GM20000 (cell line): ENCODE data around the gene NAAA.

Experiments used
- DNase-seq: peaks from one replicate; pipeline ENCODE4 v3.0.0; 2012; ENCODE audit warnings: low spot score
- CTCF ChIP-seq: IDR thresholded peaks from 2 replicates; pipeline ENCODE4 v1.5.1; 2012; ENCODE audit warnings: mild to moderate bottlenecking, control low read depth; ENCODE audit errors: extremely low read depth, missing control alignments

NAAA gene

DNA sequence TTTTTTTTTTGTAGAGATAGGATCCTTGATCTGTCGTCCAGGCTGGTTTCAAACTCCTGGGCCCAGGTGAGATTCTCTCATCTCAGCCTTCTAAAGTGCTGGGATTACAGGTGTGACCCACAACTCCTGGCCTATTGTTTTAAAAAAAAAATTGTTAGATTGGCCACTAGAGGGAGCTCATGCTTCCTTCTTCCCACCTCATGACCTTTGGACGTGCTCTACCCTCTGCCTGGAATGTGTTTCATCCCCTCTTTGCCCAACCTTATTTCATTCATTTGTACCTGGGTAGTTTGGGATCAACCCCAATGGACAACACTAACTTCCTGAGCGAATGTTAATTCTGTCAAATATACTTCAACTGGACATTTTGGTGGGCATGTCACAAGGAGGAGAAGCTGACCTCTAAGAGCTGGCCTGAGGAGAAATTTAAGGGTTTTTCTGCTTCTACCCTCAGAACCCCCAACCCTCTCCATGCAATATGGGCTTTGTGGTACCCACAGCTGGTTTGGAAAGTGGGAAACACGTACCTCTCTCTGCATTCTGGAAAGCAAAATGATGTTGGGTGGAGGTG is 45.0 kb downstream of the NAAA start:
- peak; percentile 39 for TF ChIP-seq CTCF

GRCh38 chr4:75892508-75892907 is 48.3 kb downstream of the NAAA start:
- TF ChIP-seq CTCF, result no peak
- no peak for DNase-seq

More for the DNA sequence above, 45.0 kb downstream of the NAAA start:
- DNase-seq, result peak; percentile 64

- no peak for TF ChIP-seq CTCF
- no peak for DNase-seq
Observed at GRCh38 chr4:75891611-75892010, 49.2 kb downstream of the NAAA start.

DNA sequence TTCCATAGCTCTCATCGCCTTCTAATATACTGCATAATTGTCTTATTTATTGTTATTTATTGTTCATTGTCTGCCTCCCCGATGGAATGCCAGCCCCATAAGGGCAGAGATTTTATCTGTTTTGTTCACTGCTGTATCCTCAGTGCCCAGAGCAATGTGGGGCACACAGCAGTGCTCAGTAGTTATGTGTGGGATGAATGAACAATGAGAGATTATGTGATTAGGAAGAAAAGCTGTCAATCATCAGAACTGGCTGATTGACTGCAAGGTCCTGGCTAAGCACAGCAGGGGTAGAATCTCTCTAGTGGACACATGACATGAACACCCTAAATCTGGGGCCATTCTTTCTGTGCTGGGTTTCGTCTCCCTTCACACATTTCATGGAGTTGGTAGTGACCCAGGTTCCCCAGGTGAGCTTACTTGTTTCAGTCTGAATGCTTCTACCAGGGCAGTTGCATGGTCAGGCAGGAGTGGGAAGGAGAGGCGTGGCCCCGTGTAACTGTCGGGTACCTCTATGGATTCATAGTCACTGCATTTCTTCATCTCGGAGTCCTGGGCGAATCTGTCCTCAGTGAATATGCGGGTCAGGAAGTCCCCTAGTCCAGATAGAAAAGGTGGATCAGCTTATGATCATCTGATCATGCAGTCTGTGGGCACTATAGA is 51.1 kb downstream of the NAAA start:
- no peak for TF ChIP-seq CTCF
- DNase-seq, result no peak

DNA sequence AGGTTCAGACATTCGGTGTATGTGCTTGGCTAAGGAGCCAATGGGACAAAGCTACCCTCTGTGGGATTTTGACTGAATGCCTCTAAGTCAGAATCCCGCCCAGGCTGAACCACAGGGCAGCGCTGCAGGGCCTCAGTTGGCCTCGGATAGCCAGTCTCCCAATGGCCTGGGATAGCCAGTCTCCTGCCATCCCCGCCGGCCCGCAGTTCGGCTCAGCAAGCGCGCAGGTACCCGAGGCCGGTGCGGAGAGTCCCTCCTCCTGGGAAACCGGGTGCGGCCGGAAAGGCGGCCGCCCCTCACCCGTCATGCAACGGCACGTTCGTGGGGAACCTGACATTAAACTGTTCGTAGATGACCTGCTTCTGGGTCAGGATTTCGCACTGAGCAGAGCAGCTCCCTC is 54.7 kb downstream of the NAAA start:
- no peak for TF ChIP-seq CTCF
- no peak for DNase-seq

- no peak for TF ChIP-seq CTCF
- DNase-seq, result no peak
Observed at GRCh38 chr4:75881476-75881875, 59.3 kb downstream of the NAAA start.

DNA sequence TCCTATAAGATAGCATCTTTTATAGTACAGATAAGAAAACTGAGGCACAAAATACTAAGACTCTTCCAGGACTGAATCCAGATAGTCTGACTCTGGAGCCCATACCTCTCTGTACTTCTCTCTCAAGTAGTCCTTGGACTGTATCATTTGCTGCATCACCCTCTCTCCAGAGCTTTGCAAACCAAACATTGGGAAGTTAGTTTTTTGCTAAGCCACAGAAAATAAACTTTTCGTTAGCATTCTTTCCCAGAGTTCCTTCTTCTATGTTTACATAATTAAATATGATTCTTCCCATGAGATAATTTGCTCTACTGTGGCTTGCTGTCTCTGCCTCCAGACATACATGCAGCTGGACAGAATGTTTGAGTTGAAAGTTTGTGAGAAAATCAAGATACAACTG is 60.5 kb downstream of the NAAA start:
- no peak for TF ChIP-seq CTCF
- no peak for DNase-seq
